ENCODE results near the gene UBXN10. TPM values are rescaled to one million over a fixed set of nuclear protein-coding genes. Genes with fewer than 3 reads are reported as not detected.
A peak's percentile ranks its signal among the peaks of the same experiment; 100 is the strongest.

Gene UBXN10
- total RNA-seq, 1 donor from 2014 or later, result 0.52 TPM

DNA sequence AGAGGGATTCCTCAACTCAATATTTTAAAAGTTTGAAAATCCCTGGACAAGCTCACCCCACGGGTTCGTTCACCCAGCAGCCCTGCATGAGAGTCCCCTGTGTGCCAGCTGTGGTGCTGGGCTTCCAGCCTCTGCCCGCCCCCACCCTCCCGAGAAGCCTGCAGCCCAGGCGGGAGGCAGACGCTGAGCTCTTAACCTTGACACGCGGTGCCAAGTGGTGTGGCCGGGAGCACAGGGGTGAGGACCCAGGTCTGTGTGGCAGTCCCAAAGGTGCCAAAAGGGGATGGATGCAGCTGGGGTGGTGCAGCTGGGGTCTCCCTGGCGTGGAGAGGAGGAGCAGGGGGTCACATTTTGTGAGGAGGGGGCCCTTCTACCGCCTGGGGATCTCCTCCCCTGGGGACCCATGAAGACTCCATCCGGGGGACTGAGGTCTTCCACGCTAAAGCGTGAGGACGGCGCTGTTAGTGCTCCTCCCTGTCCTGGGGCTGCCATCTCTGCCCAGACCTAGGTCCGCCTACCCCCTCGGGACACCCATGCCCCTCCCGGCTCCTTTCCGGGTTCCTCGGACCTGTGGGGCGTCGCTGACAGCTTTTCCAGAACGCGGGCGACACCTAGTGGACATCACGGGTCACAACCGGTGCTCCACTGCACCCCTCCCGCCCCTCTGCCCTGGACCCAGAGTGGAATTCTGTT lies 33.8 kb upstream of the UBXN10 start:
- Histone ChIP-seq H3K36me3 (ENCODE audit: control insufficient read depth in 3 of 3, insufficient read depth in 3 of 3, low read length in 3 of 3) (no peaks in the 10 kb centered on the region), H3K27me3 (ENCODE audit: control insufficient read depth in 3 of 3, insufficient read depth in 3 of 3, low read length in 3 of 3) (peaks cover 0 to 18% (median 3%) of the 10 kb centered on the region in 3 donors), H3K27ac (ENCODE audit: low read depth, low read length) (peak overlapping the region; percentile 42), H3K9me3 (ENCODE audit: control insufficient read depth in 3 of 3, low read length in 3 of 3) (no peaks in the 10 kb centered on the region), H3K9ac (ENCODE audit: low read depth in 1 of 3, low read length in 3 of 3) (peak overlapping the region; percentile 57 to 60 (median 59)), H3K4me3 (ENCODE audit: low read length in 3 of 3) (peak overlapping the region; percentile 58 to 67 (median 62)), H3K4me1 (ENCODE audit: control insufficient read depth in 3 of 3, insufficient read depth in 3 of 3, low read length in 3 of 3) (peaks cover 15 to 19% (median 16%) of the 10 kb centered on the region in 3 donors)

GRCh38 chr1:20152599-20152930 lies 33.3 kb upstream of the UBXN10 start:
- peaks cover 0 to 18% (median 3%) of the 10 kb centered on the region in 3 donors for H3K27me3 ChIP-seq (ENCODE audit: control insufficient read depth in 3 of 3, insufficient read depth in 3 of 3, low read length in 3 of 3)
- peaks cover 16 to 19% (median 18%) of the 10 kb centered on the region in 3 donors for H3K4me1 ChIP-seq (ENCODE audit: control insufficient read depth in 3 of 3, insufficient read depth in 3 of 3, low read length in 3 of 3)
- no peaks in the 10 kb centered on the region for H3K9me3 ChIP-seq (ENCODE audit: control insufficient read depth in 3 of 3, low read length in 3 of 3)
- H3K4me3 ChIP-seq (ENCODE audit: low read length in 3 of 3), result peak overlapping the region in 1 of 3 donors; percentile 67
- H3K27ac ChIP-seq (ENCODE audit: low read depth, low read length), result peak overlapping the region; percentile 42
- peak overlapping the region in 2 of 3 donors; percentile 59 to 60 for H3K9ac ChIP-seq (ENCODE audit: low read depth in 1 of 3, low read length in 3 of 3)
- no peaks in the 10 kb centered on the region for H3K36me3 ChIP-seq (ENCODE audit: control insufficient read depth in 3 of 3, insufficient read depth in 3 of 3, low read length in 3 of 3)

DNA sequence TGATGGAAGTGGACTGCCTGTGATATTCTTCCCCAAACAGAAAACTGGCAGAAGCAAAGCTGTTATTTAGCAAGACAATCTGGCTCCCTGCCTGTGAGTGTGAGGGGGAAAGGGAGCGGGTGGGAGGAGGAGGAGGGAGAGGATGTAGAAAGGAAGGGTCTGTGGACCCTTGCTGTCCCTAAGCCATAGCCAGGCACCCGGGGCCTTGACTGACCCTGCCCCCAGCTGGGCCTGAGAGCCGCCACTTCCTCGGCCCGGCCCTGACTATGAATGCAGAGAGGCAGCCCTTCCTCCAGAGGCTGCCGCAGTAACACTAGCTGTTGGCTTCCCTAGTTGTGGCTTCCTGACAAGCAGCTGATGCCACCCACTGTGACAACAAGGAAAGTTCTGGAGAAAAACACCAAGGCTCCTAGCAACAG lies 32.9 kb upstream of the UBXN10 start:
- Histone ChIP-seq H3K4me3 (ENCODE audit: low read length in 3 of 3) (no peak overlapping the region), H3K27me3 (ENCODE audit: control insufficient read depth in 3 of 3, insufficient read depth in 3 of 3, low read length in 3 of 3) (peaks cover 0 to 18% (median 3%) of the 10 kb centered on the region in 3 donors), H3K9ac (ENCODE audit: low read depth in 1 of 3, low read length in 3 of 3) (peak overlapping the region in 1 of 3 donors; percentile 60), H3K27ac (ENCODE audit: low read depth, low read length) (peak overlapping the region; percentile 42), H3K4me1 (ENCODE audit: control insufficient read depth in 3 of 3, insufficient read depth in 3 of 3, low read length in 3 of 3) (peaks cover 16 to 19% (median 18%) of the 10 kb centered on the region in 3 donors), H3K36me3 (ENCODE audit: control insufficient read depth in 3 of 3, insufficient read depth in 3 of 3, low read length in 3 of 3) (no peaks in the 10 kb centered on the region), H3K9me3 (ENCODE audit: control insufficient read depth in 3 of 3, low read length in 3 of 3) (no peaks in the 10 kb centered on the region)

DNA sequence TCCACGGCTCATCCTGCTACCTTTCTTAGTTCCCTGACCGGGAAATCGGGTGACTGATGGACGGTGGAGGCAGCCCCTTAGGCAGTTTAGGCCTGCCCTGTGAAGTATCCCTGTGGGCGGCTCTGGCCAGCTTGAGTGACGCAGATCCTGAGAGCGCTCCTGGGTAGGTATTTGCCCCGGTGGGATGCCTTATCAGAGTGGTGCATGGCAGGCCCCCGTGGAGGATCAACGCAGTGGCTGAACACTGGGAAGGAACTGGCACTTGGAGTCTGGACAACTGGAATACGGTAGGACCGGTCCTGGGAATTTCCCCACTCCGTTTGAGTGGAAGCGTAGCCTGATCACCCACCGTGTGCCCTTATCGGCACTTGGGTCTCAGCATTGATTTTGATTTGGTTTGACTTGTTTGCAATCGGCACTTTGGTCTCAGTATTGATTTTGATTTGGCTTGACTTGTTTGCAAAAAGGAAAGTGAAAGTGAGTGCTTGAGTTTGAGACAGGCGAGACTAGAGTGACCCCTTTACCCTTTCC lies 31.5 kb upstream of the UBXN10 start:
- H3K4me1 ChIP-seq (ENCODE audit: control insufficient read depth in 3 of 3, insufficient read depth in 3 of 3, low read length in 3 of 3), result peaks cover 16 to 19% (median 18%) of the 10 kb centered on the region in 3 donors
- H3K27ac ChIP-seq (ENCODE audit: low read depth, low read length), result peak overlapping the region; percentile 25
- H3K9ac ChIP-seq (ENCODE audit: low read depth in 1 of 3, low read length in 3 of 3), result peak overlapping the region in 2 of 3 donors; percentile 33 to 40
- no peaks in the 10 kb centered on the region for H3K9me3 ChIP-seq (ENCODE audit: control insufficient read depth in 3 of 3, low read length in 3 of 3)
- peaks cover 0 to 10% (median 3%) of the 10 kb centered on the region in 3 donors for H3K27me3 ChIP-seq (ENCODE audit: control insufficient read depth in 3 of 3, insufficient read depth in 3 of 3, low read length in 3 of 3)
- H3K4me3 ChIP-seq (ENCODE audit: low read length in 3 of 3), result peak overlapping the region; percentile 22 to 54 (median 33)
- no peaks in the 10 kb centered on the region for H3K36me3 ChIP-seq (ENCODE audit: control insufficient read depth in 3 of 3, insufficient read depth in 3 of 3, low read length in 3 of 3)

GRCh38 chr1:20158358-20159070 lies 27.4 kb upstream of the UBXN10 start:
- no peak overlapping the region for H3K4me3 ChIP-seq (ENCODE audit: low read length in 3 of 3)
- no peaks in the 10 kb centered on the region for H3K36me3 ChIP-seq (ENCODE audit: control insufficient read depth in 3 of 3, insufficient read depth in 3 of 3, low read length in 3 of 3)
- H3K9me3 ChIP-seq (ENCODE audit: control insufficient read depth in 3 of 3, low read length in 3 of 3), result peaks cover 0 to 8% (median 0%) of the 10 kb centered on the region in 3 donors

DNA sequence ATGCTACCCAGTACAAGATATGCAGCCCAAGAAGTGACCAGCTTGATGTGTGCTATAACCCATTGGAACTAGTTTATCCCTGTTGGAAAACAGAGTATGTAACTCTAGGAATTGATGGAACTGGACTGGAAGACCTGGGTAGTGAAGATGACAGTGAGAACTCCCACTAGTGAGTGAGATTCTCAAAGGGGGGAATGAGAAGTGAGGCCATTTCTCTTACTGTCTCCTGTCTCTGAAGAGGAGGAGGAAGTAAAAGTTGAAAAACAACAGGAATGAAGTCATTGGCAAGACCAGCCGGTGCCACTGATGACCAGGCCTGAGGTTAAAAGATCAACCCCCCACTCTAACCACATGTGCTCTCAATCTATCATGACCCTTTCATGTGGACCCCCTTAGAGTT lies 25.9 kb upstream of the UBXN10 start:
- peaks cover 0 to 8% (median 0%) of the 10 kb centered on the region in 3 donors for H3K9me3 ChIP-seq (ENCODE audit: control insufficient read depth in 3 of 3, low read length in 3 of 3)
- no peak overlapping the region for H3K27ac ChIP-seq (ENCODE audit: low read depth, low read length)
- no peak overlapping the region for H3K4me3 ChIP-seq (ENCODE audit: low read length in 3 of 3)
- H3K36me3 ChIP-seq (ENCODE audit: control insufficient read depth in 3 of 3, insufficient read depth in 3 of 3, low read length in 3 of 3), result no peaks in the 10 kb centered on the region
- H3K9ac ChIP-seq (ENCODE audit: low read depth in 1 of 3, low read length in 3 of 3), result no peak overlapping the region
- H3K27me3 ChIP-seq (ENCODE audit: control insufficient read depth in 3 of 3, insufficient read depth in 3 of 3, low read length in 3 of 3), result no peaks in the 10 kb centered on the region
- peaks cover 8 to 15% (median 10%) of the 10 kb centered on the region in 3 donors for H3K4me1 ChIP-seq (ENCODE audit: control insufficient read depth in 3 of 3, insufficient read depth in 3 of 3, low read length in 3 of 3)

More at GRCh38 chr1:20158358-20159070, 27.4 kb upstream of the UBXN10 start:
- Histone ChIP-seq H3K27ac (ENCODE audit: low read depth, low read length) (no peak overlapping the region), H3K27me3 (ENCODE audit: control insufficient read depth in 3 of 3, insufficient read depth in 3 of 3, low read length in 3 of 3) (no peaks in the 10 kb centered on the region), H3K9ac (ENCODE audit: low read depth in 1 of 3, low read length in 3 of 3) (no peak overlapping the region), H3K4me1 (ENCODE audit: control insufficient read depth in 3 of 3, insufficient read depth in 3 of 3, low read length in 3 of 3) (peaks cover 3 to 5% (median 4%) of the 10 kb centered on the region in 3 donors)

DNA sequence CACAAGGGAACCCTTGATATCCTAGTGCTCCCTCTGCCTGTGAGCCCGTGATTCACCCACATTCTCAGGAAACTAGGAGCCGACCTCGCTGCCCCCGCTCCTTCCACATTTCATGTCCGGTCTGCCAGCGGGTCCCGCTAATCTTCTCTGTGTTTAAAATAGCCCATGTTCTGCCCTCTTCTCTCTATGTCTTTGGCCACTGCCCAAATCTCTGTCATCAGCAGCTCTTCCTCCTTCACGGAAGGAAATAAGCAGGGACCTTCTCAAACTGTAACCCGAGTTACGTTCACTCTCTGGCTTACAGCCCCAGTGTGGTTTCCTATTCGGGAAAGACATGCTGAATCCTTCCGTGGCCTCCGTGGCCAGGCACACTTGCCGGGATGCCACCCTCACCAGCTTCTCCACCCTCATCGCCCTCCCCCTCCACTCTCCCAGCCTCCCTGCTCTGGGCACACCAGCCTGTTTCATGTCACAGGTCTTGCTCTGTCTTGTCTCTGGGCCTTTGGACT lies 21.1 kb upstream of the UBXN10 start:
- peaks cover 0 to 6% (median 2%) of the 10 kb centered on the region in 3 donors for H3K9me3 ChIP-seq (ENCODE audit: control insufficient read depth in 3 of 3, low read length in 3 of 3)
- H3K9ac ChIP-seq (ENCODE audit: low read depth in 1 of 3, low read length in 3 of 3), result peak overlapping the region in 1 of 3 donors; percentile 7
- no peak overlapping the region for H3K27ac ChIP-seq (ENCODE audit: low read depth, low read length)

DNA sequence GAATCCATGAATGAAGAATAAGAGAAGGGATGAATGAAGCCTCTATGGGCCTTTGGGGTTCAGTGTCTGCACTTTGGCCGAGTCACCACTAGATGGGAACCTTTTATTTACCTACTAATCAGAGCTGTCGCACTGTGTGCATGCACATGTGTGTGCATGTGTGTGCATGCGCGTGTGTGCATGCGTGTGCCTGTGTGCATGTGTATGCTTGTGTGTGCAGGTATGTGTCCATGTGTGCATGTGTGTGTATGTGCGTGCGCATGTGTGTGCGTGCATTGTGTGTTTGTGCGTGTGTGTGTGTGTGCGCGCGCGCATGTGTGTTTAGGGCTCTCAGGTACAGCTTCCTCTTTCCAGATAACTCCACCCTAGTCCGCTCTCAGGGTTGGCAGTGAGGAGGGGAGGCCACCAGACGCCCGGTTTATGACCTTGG lies 20.4 kb upstream of the UBXN10 start:
- no peaks in the 10 kb centered on the region for H3K36me3 ChIP-seq (ENCODE audit: control insufficient read depth in 3 of 3, insufficient read depth in 3 of 3, low read length in 3 of 3)
- no peak overlapping the region for H3K9ac ChIP-seq (ENCODE audit: low read depth in 1 of 3, low read length in 3 of 3)
- peaks cover 14 to 15% (median 15%) of the 10 kb centered on the region in 3 donors for H3K4me1 ChIP-seq (ENCODE audit: control insufficient read depth in 3 of 3, insufficient read depth in 3 of 3, low read length in 3 of 3)
- no peak overlapping the region for H3K4me3 ChIP-seq (ENCODE audit: low read length in 3 of 3)
- H3K9me3 ChIP-seq (ENCODE audit: control insufficient read depth in 3 of 3, low read length in 3 of 3), result peaks cover 0 to 2% (median 0%) of the 10 kb centered on the region in 3 donors
- H3K27ac ChIP-seq (ENCODE audit: low read depth, low read length), result no peak overlapping the region
- peaks cover 10 to 30% (median 15%) of the 10 kb centered on the region in 3 donors for H3K27me3 ChIP-seq (ENCODE audit: control insufficient read depth in 3 of 3, insufficient read depth in 3 of 3, low read length in 3 of 3)

More for the DNA sequence above, 21.1 kb upstream of the UBXN10 start:
- H3K4me3 ChIP-seq (ENCODE audit: low read length in 3 of 3), result peak overlapping the region in 1 of 3 donors; percentile 22
- no peaks in the 10 kb centered on the region for H3K36me3 ChIP-seq (ENCODE audit: control insufficient read depth in 3 of 3, insufficient read depth in 3 of 3, low read length in 3 of 3)
- H3K4me1 ChIP-seq (ENCODE audit: control insufficient read depth in 3 of 3, insufficient read depth in 3 of 3, low read length in 3 of 3), result peaks cover 14 to 15% (median 15%) of the 10 kb centered on the region in 3 donors
- H3K27me3 ChIP-seq (ENCODE audit: control insufficient read depth in 3 of 3, insufficient read depth in 3 of 3, low read length in 3 of 3), result peaks cover 10 to 30% (median 15%) of the 10 kb centered on the region in 3 donors

DNA sequence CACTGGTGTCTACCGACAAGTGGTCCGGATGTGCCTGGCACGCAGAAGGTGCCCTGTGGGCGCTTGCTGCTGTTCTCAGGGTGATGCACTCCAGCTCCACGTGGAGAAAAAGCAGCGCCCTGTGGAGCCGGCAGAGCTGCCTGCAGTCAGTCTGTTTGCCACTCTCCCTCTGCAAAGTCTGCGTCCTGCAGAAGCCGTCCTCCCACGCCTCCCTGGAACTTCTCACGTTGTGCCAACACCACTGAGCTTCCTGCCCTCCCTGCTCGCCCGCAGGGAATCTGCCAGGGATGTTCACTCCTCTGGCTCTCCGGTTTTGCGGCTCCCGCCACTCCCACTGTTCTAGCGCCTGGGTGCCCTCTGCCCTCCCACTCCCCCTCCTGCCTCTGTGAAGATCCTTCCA lies 19.8 kb upstream of the UBXN10 start:
- H3K9ac ChIP-seq (ENCODE audit: low read depth in 1 of 3, low read length in 3 of 3), result no peak overlapping the region
- H3K4me1 ChIP-seq (ENCODE audit: control insufficient read depth in 3 of 3, insufficient read depth in 3 of 3, low read length in 3 of 3), result peaks cover 14 to 15% (median 15%) of the 10 kb centered on the region in 3 donors
- H3K4me3 ChIP-seq (ENCODE audit: low read length in 3 of 3), result no peak overlapping the region
- H3K36me3 ChIP-seq (ENCODE audit: control insufficient read depth in 3 of 3, insufficient read depth in 3 of 3, low read length in 3 of 3), result no peaks in the 10 kb centered on the region
- H3K27me3 ChIP-seq (ENCODE audit: control insufficient read depth in 3 of 3, insufficient read depth in 3 of 3, low read length in 3 of 3), result peaks cover 10 to 30% (median 15%) of the 10 kb centered on the region in 3 donors
- peaks cover 0 to 2% (median 0%) of the 10 kb centered on the region in 3 donors for H3K9me3 ChIP-seq (ENCODE audit: control insufficient read depth in 3 of 3, low read length in 3 of 3)
- H3K27ac ChIP-seq (ENCODE audit: low read depth, low read length), result no peak overlapping the region

Data from skeletal muscle tissue (tissue), 4 donors.